ENCODE results near the gene DPP10.

DPP10 gene

DNA sequence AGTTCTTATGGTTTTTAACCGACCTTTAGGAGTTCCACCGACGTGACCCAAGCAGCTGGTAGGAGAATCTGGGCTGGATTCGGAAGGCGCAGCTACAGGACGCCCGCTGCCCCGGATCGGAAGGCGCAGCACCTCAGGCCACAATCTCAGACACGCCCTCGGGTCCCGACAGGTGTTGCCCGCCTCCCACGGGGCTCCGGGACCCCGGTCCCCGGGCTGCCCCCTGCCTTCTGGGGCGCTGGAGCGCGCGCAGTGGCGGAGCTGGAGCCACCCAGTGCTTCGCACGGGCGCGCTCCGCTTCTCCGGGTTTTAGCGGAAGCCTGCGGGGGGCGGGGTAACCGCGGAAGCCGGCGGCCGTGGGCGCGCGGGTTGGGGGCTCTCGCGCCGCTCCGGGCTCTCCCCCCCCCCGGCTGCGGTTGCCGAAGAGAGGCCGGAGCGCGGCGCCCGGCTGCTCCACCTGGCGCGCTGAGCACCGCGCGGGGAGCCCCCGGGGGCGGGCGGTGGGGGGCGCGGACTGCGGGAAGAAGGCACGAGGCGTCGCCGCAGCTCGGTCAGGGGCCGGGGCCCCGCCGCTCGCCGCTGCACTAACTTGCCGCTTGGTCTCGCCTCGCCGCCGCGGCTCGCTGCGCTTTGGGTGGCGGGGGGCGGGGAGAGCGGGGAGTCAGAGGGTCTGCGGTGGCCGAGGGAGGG is 718.8 kb downstream of the DPP10 start:
- Histone ChIP-seq H3K4me1 (ENCODE audit: control insufficient read depth in 1 of 2, insufficient read depth in 1 of 2, low read depth in 1 of 2, low read length in 1 of 2) (no peaks in the 10 kb centered on the region), H3K27ac (no peak overlapping the region), H3K9me3 (no peaks in the 10 kb centered on the region), H3K27me3 (peaks cover 58% of the 10 kb centered on the region), H3K4me3 (ENCODE audit: low read depth in 1 of 2, low read length in 1 of 2) (no peak overlapping the region), H3K36me3 (no peaks in the 10 kb centered on the region)
- no peak for TF ChIP-seq CTCF (IDR thresholded peaks at IDR 0.05)

DNA sequence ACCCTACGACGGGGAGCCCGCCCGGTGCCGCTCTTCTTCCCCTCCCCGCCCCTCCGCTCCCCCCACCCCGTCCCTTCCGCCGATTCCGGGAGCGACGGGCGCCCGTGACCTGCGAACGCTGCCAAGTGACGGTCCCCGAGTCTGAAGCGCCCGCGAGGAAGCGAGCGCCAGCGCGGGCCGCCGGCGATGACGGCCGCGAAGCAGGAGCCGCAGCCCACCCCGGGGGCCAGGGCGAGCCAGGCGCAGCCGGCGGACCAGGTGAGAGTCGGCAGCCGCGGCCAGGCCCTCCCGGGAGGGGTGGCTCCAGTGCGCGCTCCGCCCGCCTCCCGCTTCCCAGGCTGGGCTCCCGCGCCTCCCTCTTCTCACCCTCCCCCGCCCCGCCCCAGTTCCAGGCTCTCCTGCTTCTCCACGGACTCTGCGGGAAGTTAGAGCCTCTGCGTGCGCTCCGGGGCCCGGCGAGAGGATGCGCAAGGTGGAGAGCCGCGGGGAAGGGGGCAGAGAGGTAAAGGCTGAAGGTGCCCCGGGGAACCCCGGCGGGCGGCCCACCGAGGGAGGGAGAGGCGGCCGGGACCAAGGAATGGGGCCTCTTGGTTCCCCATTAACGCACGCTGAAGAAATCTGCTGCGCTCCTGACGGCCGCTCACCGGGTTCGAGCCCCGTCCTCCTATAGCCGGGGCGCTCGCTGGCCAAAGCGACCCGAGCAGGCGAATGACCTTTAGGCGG is 719.5 kb downstream of the DPP10 start:
- H3K27ac ChIP-seq: no peak overlapping the region
- no peak for TF ChIP-seq CTCF (IDR thresholded peaks at IDR 0.05)
- H3K4me1 ChIP-seq (ENCODE audit: control insufficient read depth in 1 of 2, insufficient read depth in 1 of 2, low read depth in 1 of 2, low read length in 1 of 2): no peaks in the 10 kb centered on the region
- H3K9me3 ChIP-seq: no peaks in the 10 kb centered on the region
- H3K4me3 ChIP-seq (ENCODE audit: low read depth in 1 of 2, low read length in 1 of 2): no peak overlapping the region
- H3K36me3 ChIP-seq: no peaks in the 10 kb centered on the region
- H3K27me3 ChIP-seq: peaks cover 58% of the 10 kb centered on the region

DNA sequence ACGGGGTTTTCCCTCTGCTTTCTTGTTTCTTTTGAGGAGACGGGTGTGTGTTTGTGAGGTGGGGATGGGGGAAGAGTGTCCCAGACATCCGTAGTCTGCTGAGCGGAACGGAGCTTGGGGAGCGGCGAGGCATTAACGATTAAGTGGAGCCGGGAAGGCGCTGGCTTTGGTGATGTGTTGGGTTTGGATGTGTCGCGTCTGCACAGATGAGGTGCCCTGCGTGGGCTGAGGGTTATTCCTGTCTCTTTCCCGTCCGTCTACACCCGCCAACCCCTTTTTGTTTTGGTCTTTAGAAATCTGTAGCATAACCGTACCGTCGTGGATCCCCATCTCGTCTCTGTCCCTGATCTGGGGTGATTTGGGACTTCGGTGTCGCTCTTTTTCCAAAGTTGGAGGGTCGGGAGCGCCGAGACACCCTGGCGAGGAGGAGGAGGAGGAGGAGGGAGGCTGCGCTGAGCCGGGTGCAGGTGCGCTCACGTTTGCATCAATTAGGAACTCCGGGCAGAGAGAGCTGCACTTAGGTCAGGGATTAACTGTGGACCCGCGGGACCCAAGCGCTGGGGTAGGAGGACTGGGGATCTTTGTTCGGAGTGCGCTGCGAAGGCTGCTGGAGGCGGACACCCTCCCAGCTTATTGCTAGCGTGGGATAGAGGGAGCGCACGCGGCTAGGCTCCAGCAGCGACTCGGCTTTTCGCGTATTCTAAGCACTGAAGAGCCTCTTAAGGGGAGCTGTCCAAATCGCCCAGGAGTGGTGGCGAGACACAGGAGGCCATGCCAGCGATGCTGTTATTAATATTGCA is 720.3 kb downstream of the DPP10 start:
- Histone ChIP-seq H3K4me3 (ENCODE audit: low read depth in 1 of 2, low read length in 1 of 2) (no peak overlapping the region), H3K27ac (no peak overlapping the region), H3K36me3 (no peaks in the 10 kb centered on the region), H3K9me3 (no peaks in the 10 kb centered on the region), H3K4me1 (ENCODE audit: control insufficient read depth in 1 of 2, insufficient read depth in 1 of 2, low read depth in 1 of 2, low read length in 1 of 2) (no peaks in the 10 kb centered on the region), H3K27me3 (peaks cover 58% of the 10 kb centered on the region)
- TF ChIP-seq CTCF (IDR thresholded peaks at IDR 0.05): no peak

DNA sequence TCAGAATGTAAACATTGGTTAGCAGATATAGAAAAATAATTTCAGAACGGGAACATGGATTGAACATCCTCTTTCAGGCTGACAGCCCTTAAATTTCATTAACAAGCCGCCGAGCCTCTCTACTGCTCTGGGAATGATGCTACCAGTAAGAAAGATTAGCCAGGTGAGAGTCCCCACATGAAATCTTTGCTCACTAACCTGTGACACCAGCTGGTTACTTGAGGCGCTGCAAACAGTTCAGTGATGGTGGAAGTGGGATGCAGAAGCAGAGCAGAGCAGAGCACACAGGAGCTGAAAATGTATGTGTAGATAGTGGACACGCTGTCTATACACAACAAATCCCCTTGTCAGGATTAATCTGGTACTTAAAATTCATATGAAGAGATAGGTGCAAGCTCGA is 721.1 kb downstream of the DPP10 start:
- TF ChIP-seq CTCF (IDR thresholded peaks at IDR 0.05): no peak
- Histone ChIP-seq H3K4me3 (ENCODE audit: low read depth in 1 of 2, low read length in 1 of 2) (no peak overlapping the region), H3K9me3 (no peaks in the 10 kb centered on the region), H3K27me3 (peaks cover 58% of the 10 kb centered on the region), H3K27ac (no peak overlapping the region), H3K4me1 (ENCODE audit: control insufficient read depth in 1 of 2, insufficient read depth in 1 of 2, low read depth in 1 of 2, low read length in 1 of 2) (no peaks in the 10 kb centered on the region), H3K36me3 (no peaks in the 10 kb centered on the region)

- Histone ChIP-seq H3K9me3 (no peaks in the 10 kb centered on the region), H3K4me3 (ENCODE audit: low read depth in 1 of 2, low read length in 1 of 2) (no peak overlapping the region), H3K4me1 (ENCODE audit: control insufficient read depth in 1 of 2, insufficient read depth in 1 of 2, low read depth in 1 of 2, low read length in 1 of 2) (no peaks in the 10 kb centered on the region), H3K36me3 (no peaks in the 10 kb centered on the region), H3K27ac (no peak overlapping the region), H3K27me3 (peaks cover 41% of the 10 kb centered on the region)
- no peak for TF ChIP-seq CTCF (IDR thresholded peaks at IDR 0.05)
These were observed 723.2 kb downstream of the DPP10 start for GRCh38 chr2:115165529-115166109.

All from neutrophil (primary cell).